ENCODE results near the gene TMBIM4. TPM values are rescaled to one million over a fixed set of nuclear protein-coding genes. Genes with fewer than 3 reads are reported as not detected.

TMBIM4 gene
- total and polyA plus RNA-seq, 10 of the 15 experiments (the other 5 are each of a cell fraction or from before 2014, with no cell fraction given) = 38.8 to 341 (median 82.8) TPM

- no peak for ATAC-seq
- ChIA-PET RAD21 (ENCODE audit: unreplicated experiment) (interaction anchor here (0.6 kb wide), 1 partner anchor 21 kb away, joined by 5 read pairs; no protein-coding TSS in a partner anchor), SMC1A (ENCODE audit: uncharacterized antibody, unreplicated experiment) (interaction anchor here (0.9 to 1.5 kb wide), 5 partner anchors 10 to 194 kb away, joined by 3 to 5 read pairs (median 4); no protein-coding TSS in a partner anchor), POLR2A (interaction anchor here (0.9 kb wide), 1 partner anchor 9 kb away, joined by 4 read pairs; no protein-coding TSS in a partner anchor), CTCF (interaction anchor here (0.6 to 2.6 kb wide), 4 partner anchors 10 to 51 kb away, joined by 3 to 9 read pairs (median 4); no protein-coding TSS in a partner anchor)
- Histone ChIP-seq H3K27me3 (replicated peaks in 1 of 2; ENCODE audit: control insufficient read depth in 2 of 2, insufficient read depth in 2 of 2, low read length in 1 of 2) (no peaks in the 10 kb centered on the region), H3K4me3 (no peak overlapping the region), H3K27ac (ENCODE audit: control insufficient read depth, insufficient read depth) (no peak overlapping the region), H3K9me3 (replicated peaks; ENCODE audit: control insufficient read depth, insufficient read depth, low read length) (no peaks in the 10 kb centered on the region; the same call in 1 of the 3 replicates), H4K20me1 (ENCODE audit: control insufficient read depth, insufficient read depth) (no peaks in the 10 kb centered on the region), H3K79me2 (ENCODE audit: control insufficient read depth, insufficient read depth, low read length) (peaks cover 12% of the 10 kb centered on the region), H3K36me3 (ENCODE audit: control insufficient read depth in 2 of 2, insufficient read depth in 2 of 2, low read length in 1 of 2) (no peaks in the 10 kb centered on the region; a peak in 4 of 4 replicates), H2AFZ (ENCODE audit: control insufficient read depth, low read depth, low read length) (no peak overlapping the region), H3K4me2 (ENCODE audit: control insufficient read depth, insufficient read depth) (no peak overlapping the region), H3K4me1 (ENCODE audit: control insufficient read depth, insufficient read depth, low read length) (no peaks in the 10 kb centered on the region), H3K9ac (ENCODE audit: control insufficient read depth, insufficient read depth, low read length) (no peak overlapping the region)
- intact Hi-C loops (cut with micrococcal nuclease; ENCODE audit: unreplicated experiment) = no loop called here
- FAIRE-seq = no peak
- no peak for DNase-seq (ENCODE audit: low read depth, low spot score)
- no peak for TF ChIP-seq PAX8 (IDR thresholded peaks at IDR 0.05)
- no peak for TF ChIP-seq SMAD1 (IDR thresholded peaks at IDR 0.05; ENCODE audit: low read depth, partially characterized antibody)
- no peak for TF ChIP-seq FOS (IDR thresholded peaks at IDR 0.05; ENCODE audit: borderline replicate concordance, extremely low read depth, insufficient read length)
- no peak for TF ChIP-seq SIX5 (IDR thresholded peaks at IDR 0.05; ENCODE audit: low read depth, low read length, severe bottlenecking)
- no peak for TF ChIP-seq BACH1 (IDR thresholded peaks at IDR 0.05; ENCODE audit: borderline replicate concordance)
- no peak for TF ChIP-seq YBX1 (IDR thresholded peaks at IDR 0.05)
- TF ChIP-seq, protein P1, sequence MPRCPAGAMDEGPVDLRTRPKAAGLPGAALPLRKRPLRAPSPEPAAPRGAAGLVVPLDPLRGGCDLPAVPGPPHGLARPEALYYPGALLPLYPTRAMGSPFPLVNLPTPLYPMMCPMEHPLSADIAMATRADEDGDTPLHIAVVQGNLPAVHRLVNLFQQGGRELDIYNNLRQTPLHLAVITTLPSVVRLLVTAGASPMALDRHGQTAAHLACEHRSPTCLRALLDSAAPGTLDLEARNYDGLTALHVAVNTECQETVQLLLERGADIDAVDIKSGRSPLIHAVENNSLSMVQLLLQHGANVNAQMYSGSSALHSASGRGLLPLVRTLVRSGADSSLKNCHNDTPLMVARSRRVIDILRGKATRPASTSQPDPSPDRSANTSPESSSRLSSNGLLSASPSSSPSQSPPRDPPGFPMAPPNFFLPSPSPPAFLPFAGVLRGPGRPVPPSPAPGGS (IDR thresholded peaks at IDR 0.05; ENCODE audit: borderline replicate concordance, insufficient read depth, low read depth, low read length, poor library complexity, severe bottlenecking) = no peak
- TF ChIP-seq RUNX3 (IDR thresholded peaks at IDR 0.05; ENCODE audit: low read length) = no peak
- no peak for TF ChIP-seq FOXK2 (IDR thresholded peaks at IDR 0.05)
- TF ChIP-seq BRCA1 (IDR thresholded peaks at IDR 0.05; ENCODE audit: low read depth, low read length) = no peak
- no peak for TF ChIP-seq BHLHE40 (IDR thresholded peaks at IDR 0.05; ENCODE audit: borderline replicate concordance in 1 of 2, low read depth in 2 of 2, low read length in 1 of 2)
- no peak for TF ChIP-seq PAX5 (IDR thresholded peaks at IDR 0.05; ENCODE audit: borderline replicate concordance, low read depth, low read length)
- TF ChIP-seq ASH2L (IDR thresholded peaks at IDR 0.05; ENCODE audit: borderline replicate concordance, low read depth) = no peak
- no peak for TF ChIP-seq ZBTB40 (IDR thresholded peaks at IDR 0.05; ENCODE audit: borderline replicate concordance)
- BruUV-seq (replicated peaks) = no TSS peak
- in situ Hi-C loops (cut with MboI) = no loop called here
Measured at GRCh38 chr12:66159123-66159522, 10.7 kb downstream of the TMBIM4 start.

Measured in GM12878 (cell line).